Thyroid gland (tissue), 4 donors: ENCODE data around the gene PARD3.

Experiments
- CTCF ChIP-seq, 6 experiments: fragments of 200-600 bp in 3 of 6; fragments of 450-650 bp in 3 of 6; sonication (generic) in 3 of 6; IDR thresholded peaks; one replicate each; pipeline ENCODE4 v1.5.1; 2016 to 2019; ENCODE audit warnings: antibody characterized with exemption in 6 of 6, mild to moderate bottlenecking in 2 of 6, inconsistent platforms in 1 of 6, moderate library complexity in 1 of 6
- POLR2A ChIP-seq, 2 donors: fragments of 450-650 bp; IDR thresholded peaks; one replicate each; pipeline ENCODE4 v1.6.1; 2017; ENCODE audit warnings: antibody characterized with exemption in 2 of 2, mild to moderate bottlenecking in 2 of 2, moderate library complexity in 1 of 2

- TF ChIP-seq CTCF (IDR thresholded peaks at IDR 0.05) (no peak), POLR2A (IDR thresholded peaks at IDR 0.05) (no peak)
Measured at GRCh38 chr10:34804306-34804705, 10.8 kb downstream of the PARD3 start.
